Type B pancreatic cell (in vitro differentiated cells): Measurements from ENCODE around the gene GDI1. TPM values are rescaled to one million over a fixed set of nuclear protein-coding genes. Genes with fewer than 3 reads are reported as not detected.

Source experiments
- DNase-seq: peaks from one replicate; pipeline ENCODE4 v3.0.0; 2021; ENCODE audit warnings: mixed read lengths; ENCODE audit not compliant: unreplicated experiment; ENCODE audit errors: extremely low spot score
- H3K27ac Mint-ChIP-seq: 2 replicates; pipeline ENCODE4 v1.8.0; 2021; ENCODE audit warnings: mild to moderate bottlenecking, mixed read lengths
- H3K27me3 Mint-ChIP-seq: 2 replicates; pipeline ENCODE4 v1.8.0; 2021; ENCODE audit warnings: mixed read lengths
- H3K36me3 Mint-ChIP-seq: 2 replicates; pipeline ENCODE4 v1.8.0; 2021; ENCODE audit warnings: mixed read lengths
- H3K4me1 Mint-ChIP-seq: one replicate; pipeline ENCODE4 v1.8.0; 2021; ENCODE audit warnings: mixed read lengths; ENCODE audit not compliant: unreplicated experiment
- H3K4me3 Mint-ChIP-seq: 2 replicates; pipeline ENCODE4 v1.8.0; 2021; ENCODE audit warnings: mild to moderate bottlenecking, mixed read lengths
- H3K9me3 Mint-ChIP-seq: 2 replicates; pipeline ENCODE4 v1.8.0; 2021; ENCODE audit warnings: mixed read lengths
- CTCF ChIP-seq: fragments of 200-600 bp; sonication (generic); conservative IDR thresholded peaks from 2 replicates; pipeline ENCODE4 v1.5.0; 2021; ENCODE audit warnings: antibody characterized with exemption, mild to moderate bottlenecking
- microRNA-seq: library from miRNA; unstranded; fragments of <30 nt; microRNA quantifications from one replicate; pipeline ENCODE4, GENCODE V29; 2020
- total RNA-seq: library from RNA; stranded (reverse); gene quantifications from 2 replicates; pipeline ENCODE4 v1.2.1, GENCODE V29; 2021; ENCODE audit warnings: low replicate concordance

The GDI1 gene
- total RNA-seq, 1 donor from 2014 or later, result 159 TPM

- peak; percentile 66 for DNase-seq
- no peak for TF ChIP-seq CTCF
- H3K9me3 Mint-ChIP-seq, result no peaks in the 10 kb centered on the region
- H3K4me1 Mint-ChIP-seq, result no peaks in the 10 kb centered on the region
- H3K27ac Mint-ChIP-seq, result no peak overlapping the region
- H3K27me3 Mint-ChIP-seq, result no peaks in the 10 kb centered on the region
- H3K4me3 Mint-ChIP-seq, result peak overlapping the region; percentile 84
- no peaks in the 10 kb centered on the region for H3K36me3 Mint-ChIP-seq
Measured at GRCh38 chrX:154487518-154488290, 50.8 kb downstream of the GDI1 start.

GRCh38 chrX:154488336-154489075, 51.6 kb downstream of the GDI1 start:
- Mint-ChIP-seq H3K27me3 (no peaks in the 10 kb centered on the region), H3K9me3 (no peaks in the 10 kb centered on the region), H3K4me3 (peak overlapping the region; percentile 41), H3K27ac (no peak overlapping the region), H3K4me1 (no peaks in the 10 kb centered on the region), H3K36me3 (no peaks in the 10 kb centered on the region)
- peak; percentile 67 for DNase-seq
- TF ChIP-seq CTCF, result no peak

GRCh38 chrX:154489182-154489581, 52.2 kb downstream of the GDI1 start:
- Mint-ChIP-seq H3K27ac (peak overlapping the region; percentile 91), H3K9me3 (no peaks in the 10 kb centered on the region)

GRCh38 chrX:154490021-154490413, 53.1 kb downstream of the GDI1 start:
- no peaks in the 10 kb centered on the region for H3K9me3 Mint-ChIP-seq
- no peaks in the 10 kb centered on the region for H3K36me3 Mint-ChIP-seq
- H3K4me3 Mint-ChIP-seq, result peak overlapping the region; percentile 88
- no peak for TF ChIP-seq CTCF
- no peaks in the 10 kb centered on the region for H3K27me3 Mint-ChIP-seq
- no peaks in the 10 kb centered on the region for H3K4me1 Mint-ChIP-seq
- H3K27ac Mint-ChIP-seq, result peak overlapping the region; percentile 91
- peak; percentile 62 for DNase-seq

More at GRCh38 chrX:154489182-154489581, 52.2 kb downstream of the GDI1 start:
- peak overlapping the region; percentile 88 for H3K4me3 Mint-ChIP-seq
- H3K36me3 Mint-ChIP-seq, result no peaks in the 10 kb centered on the region
- H3K27me3 Mint-ChIP-seq, result no peaks in the 10 kb centered on the region
- no peaks in the 10 kb centered on the region for H3K4me1 Mint-ChIP-seq
- no peak for TF ChIP-seq CTCF
- DNase-seq, result no peak

- H3K27ac Mint-ChIP-seq, result peak within 1 kb of the TSS; percentile 95
- no peak for TF ChIP-seq CTCF
Measured at GRCh38 chrX:154490414-154491083, 53.6 kb downstream of the GDI1 start, which contains the start of gene SLC10A3. Gene SLC10A3, minus strand, starts transcription at chrX:154490629. Its CDS starts 1,689 bp downstream, at chrX:154488940.

More at GRCh38 chrX:154490414-154491083, 53.6 kb downstream of the GDI1 start, which contains the start of gene SLC10A3:
- Mint-ChIP-seq H3K27me3 (no peaks in the 10 kb centered on the region), H3K36me3 (no peaks in the 10 kb centered on the region), H3K9me3 (no peaks in the 10 kb centered on the region), H3K4me3 (peak within 1 kb of the TSS; percentile 90), H3K4me1 (no peaks in the 10 kb centered on the region)
- peak; percentile 92 for DNase-seq

Small RNAs within 50 kb of the gene (microRNA-seq; reads per million reads assigned to microRNA genes)
- gene MIR6858, result 5.0 reads per million, percentile 18 among the genes with 10 or more reads in this experiment

Other genes with a start within 250 kb of the GDI1 start
- not detected in 2 replicates for gene OPN1MW2, start 217.4 kb upstream of the GDI1 start, total RNA-seq
- gene OPN1MW3, start 179.6 kb upstream of the GDI1 start, total RNA-seq, result not detected in 2 replicates
- not detected in 2 replicates for gene TEX28, start 142.0 kb upstream of the GDI1 start, total RNA-seq
- gene TKTL1, start 141.4 kb upstream of the GDI1 start, total RNA-seq, result 0.56 TPM in 1 of 2 replicates, not detected in the other
- 806 and 851 TPM in 2 replicates for gene FLNA, start 62.5 kb upstream of the GDI1 start, total RNA-seq
- 56.7 and 62.7 TPM in 2 replicates for gene EMD, start 57.9 kb upstream of the GDI1 start, total RNA-seq
- gene RPL10, start 38.8 kb upstream of the GDI1 start, total RNA-seq, result 2,880 and 3,042 TPM in 2 replicates
- gene DNASE1L1, start 27.9 kb upstream of the GDI1 start, total RNA-seq, result 13.3 and 14.4 TPM in 2 replicates
- gene TAFAZZIN, start 25.6 kb upstream of the GDI1 start, total RNA-seq, result 30.5 and 46.1 TPM in 2 replicates
- 105 and 159 TPM in 2 replicates for gene ATP6AP1, start 8.5 kb upstream of the GDI1 start, total RNA-seq
- 59.2 and 63.8 TPM in 2 replicates for gene FAM50A, start 7.0 kb downstream of the GDI1 start, total RNA-seq
- gene PLXNA3, start 21.1 kb downstream of the GDI1 start, total RNA-seq, result 62.9 and 85.1 TPM in 2 replicates
- gene LAGE3, start 42.1 kb downstream of the GDI1 start, total RNA-seq, result 12.9 and 15.9 TPM in 2 replicates
- 23.3 and 28.7 TPM in 2 replicates for gene UBL4A, start 49.5 kb downstream of the GDI1 start, total RNA-seq
- gene SLC10A3, start 53.5 kb downstream of the GDI1 start, total RNA-seq, result 13.0 and 23.0 TPM in 2 replicates
- 34.1 and 35.9 TPM in 2 replicates for gene FAM3A, start 79.1 kb downstream of the GDI1 start, total RNA-seq
- 41.3 and 57.9 TPM in 2 replicates for gene G6PD, start 109.7 kb downstream of the GDI1 start, total RNA-seq
- 14.6 and 15.5 TPM in 2 replicates for gene IKBKG, start 110.5 kb downstream of the GDI1 start, total RNA-seq
- not detected in 2 replicates for gene CTAG1A, start 148.0 kb downstream of the GDI1 start, total RNA-seq
- not detected in 2 replicates for gene CTAG1B, start 182.1 kb downstream of the GDI1 start, total RNA-seq
- gene CTAG2, start 216.4 kb downstream of the GDI1 start, total RNA-seq, result not detected in 2 replicates